LoVo (cell line): ENCODE results near the gene TC2N.
A peak's percentile ranks its signal among the peaks of the same experiment; 100 is the strongest.
"Not testable (repeated sequence)": the region's sequence is repeated elsewhere in the genome, so short reads cannot be mapped to it uniquely, and the experiment has no call there.

Source experiments
- DNase-seq: peaks from one replicate; pipeline ENCODE4 v3.0.0-alpha.2; 2016; ENCODE audit warnings: low spot score

Gene TC2N

GRCh38 chr14:91870001-91870400 is 2.7 kb upstream of the TC2N start:
- DNase-seq, result no peak

- DNase-seq, result no peak
Observed at GRCh38 chr14:91869556-91869955, 2.2 kb upstream of the TC2N start.

GRCh38 chr14:91866511-91867295 is 633 bp downstream of the TC2N start:
- DNase-seq, result no peak

GRCh38 chr14:91866061-91866460 is 1.3 kb downstream of the TC2N start:
- DNase-seq, result no peak

- no peak for DNase-seq
Observed at GRCh38 chr14:91862417-91862816, 4.9 kb downstream of the TC2N start.

GRCh38 chr14:91861091-91861490 is 6.2 kb downstream of the TC2N start:
- DNase-seq, result no peak

GRCh38 chr14:91860238-91860637 is 7.1 kb downstream of the TC2N start:
- DNase-seq, result no peak

GRCh38 chr14:91858536-91859275 is 8.6 kb downstream of the TC2N start:
- peak; percentile 67 for DNase-seq

- no peak for DNase-seq
Observed at GRCh38 chr14:91857614-91858013, 9.7 kb downstream of the TC2N start.

GRCh38 chr14:91854327-91854934 is 12.9 kb downstream of the TC2N start:
- no peak for DNase-seq

- DNase-seq, result no peak
Observed at GRCh38 chr14:91851563-91851962, 15.8 kb downstream of the TC2N start.

GRCh38 chr14:91848504-91849001 is 18.8 kb downstream of the TC2N start:
- DNase-seq, result no peak

- no peak for DNase-seq
Observed at GRCh38 chr14:91847693-91848092, 19.6 kb downstream of the TC2N start.

- no peak for DNase-seq
Observed at GRCh38 chr14:91845652-91846051, 21.7 kb downstream of the TC2N start.

- DNase-seq, result not testable (repeated sequence)
Observed at GRCh38 chr14:91845056-91845455, 22.3 kb downstream of the TC2N start.

- DNase-seq, result no peak
Observed at GRCh38 chr14:91844029-91844428, 23.3 kb downstream of the TC2N start.

GRCh38 chr14:91843437-91843836 is 23.9 kb downstream of the TC2N start:
- DNase-seq, result no peak

GRCh38 chr14:91841065-91841464 is 26.3 kb downstream of the TC2N start:
- no peak for DNase-seq

- no peak for DNase-seq
Observed at GRCh38 chr14:91839749-91840148, 27.6 kb downstream of the TC2N start.

GRCh38 chr14:91837076-91837475 is 30.3 kb downstream of the TC2N start:
- no peak for DNase-seq

GRCh38 chr14:91835920-91836843 is 31.2 kb downstream of the TC2N start:
- DNase-seq, result peak; percentile 90
